HS-5 (cell line): Measurements from ENCODE around the gene TCERG1L.
"Not testable (repeated sequence)": the region's sequence is repeated elsewhere in the genome, so short reads cannot be mapped to it uniquely, and the experiment has no call there.

Source experiments
- DNase-seq: peaks from one replicate; pipeline ENCODE4 v3.0.0-alpha.2; 2012; ENCODE audit warnings: low read depth

The TCERG1L gene

DNA sequence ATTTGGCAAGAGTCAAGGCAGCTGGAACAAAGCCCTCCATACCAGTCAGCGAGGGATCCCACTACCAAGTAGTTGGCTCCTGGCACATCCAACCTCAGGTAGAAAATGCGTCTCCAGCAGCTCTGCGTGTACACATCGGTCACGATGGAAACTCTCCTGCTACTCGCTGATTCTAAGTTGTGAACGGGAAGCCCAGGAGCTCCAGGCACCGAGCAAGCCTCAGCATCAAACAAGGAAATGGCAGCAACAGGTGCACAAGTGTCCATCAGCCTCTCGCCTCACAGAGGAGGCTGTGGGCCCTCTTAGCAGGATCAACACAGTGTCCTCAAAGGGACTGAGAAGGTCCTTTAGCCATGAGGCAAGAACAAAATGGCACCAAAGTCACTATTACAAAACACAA lies 127.0 kb downstream of the TCERG1L start:
- DNase-seq = no peak

DNA sequence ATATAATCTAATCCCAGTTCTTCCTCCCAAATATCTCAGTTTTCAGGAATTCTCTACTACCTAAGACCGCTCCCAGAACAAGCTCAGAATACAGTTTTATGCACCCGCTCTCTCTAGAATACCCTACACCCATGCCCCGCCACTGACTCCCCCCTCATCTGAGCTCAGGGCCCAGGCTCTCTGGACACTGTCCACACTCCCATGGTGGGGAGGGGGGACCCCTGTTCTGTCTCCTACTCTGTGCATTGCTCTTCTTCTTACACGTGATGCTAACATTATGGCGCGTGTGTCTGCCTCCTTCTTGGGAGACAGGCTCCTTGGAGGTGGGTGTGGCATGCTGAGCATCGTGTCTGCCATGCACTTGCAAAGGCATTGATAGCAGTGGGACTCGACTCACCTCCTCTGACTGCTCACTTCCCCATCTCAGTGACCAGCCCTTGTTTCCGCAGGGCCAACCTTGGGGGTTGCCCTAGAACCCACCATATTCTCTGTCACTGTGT lies 127.9 kb downstream of the TCERG1L start:
- DNase-seq = no peak

DNA sequence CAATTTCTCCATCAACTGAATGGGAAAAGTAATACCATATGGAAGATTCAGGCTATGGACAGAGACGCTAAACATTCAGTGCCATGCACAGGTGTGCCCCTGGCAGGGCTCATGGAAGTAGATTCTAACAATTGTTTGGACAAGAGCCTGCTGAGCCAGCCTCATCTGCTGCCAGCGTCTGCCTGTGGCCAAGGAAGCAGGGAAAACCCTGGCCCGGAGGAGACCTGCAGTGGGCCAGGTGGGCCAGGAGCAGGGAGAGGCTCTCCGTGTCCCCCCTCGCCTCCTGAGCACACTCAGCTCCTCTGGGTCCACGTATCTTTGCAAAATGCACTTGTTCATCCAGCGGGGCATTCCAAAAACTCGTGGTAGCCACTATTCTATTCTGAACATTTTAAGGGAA lies 130.1 kb downstream of the TCERG1L start:
- no peak for DNase-seq

DNA sequence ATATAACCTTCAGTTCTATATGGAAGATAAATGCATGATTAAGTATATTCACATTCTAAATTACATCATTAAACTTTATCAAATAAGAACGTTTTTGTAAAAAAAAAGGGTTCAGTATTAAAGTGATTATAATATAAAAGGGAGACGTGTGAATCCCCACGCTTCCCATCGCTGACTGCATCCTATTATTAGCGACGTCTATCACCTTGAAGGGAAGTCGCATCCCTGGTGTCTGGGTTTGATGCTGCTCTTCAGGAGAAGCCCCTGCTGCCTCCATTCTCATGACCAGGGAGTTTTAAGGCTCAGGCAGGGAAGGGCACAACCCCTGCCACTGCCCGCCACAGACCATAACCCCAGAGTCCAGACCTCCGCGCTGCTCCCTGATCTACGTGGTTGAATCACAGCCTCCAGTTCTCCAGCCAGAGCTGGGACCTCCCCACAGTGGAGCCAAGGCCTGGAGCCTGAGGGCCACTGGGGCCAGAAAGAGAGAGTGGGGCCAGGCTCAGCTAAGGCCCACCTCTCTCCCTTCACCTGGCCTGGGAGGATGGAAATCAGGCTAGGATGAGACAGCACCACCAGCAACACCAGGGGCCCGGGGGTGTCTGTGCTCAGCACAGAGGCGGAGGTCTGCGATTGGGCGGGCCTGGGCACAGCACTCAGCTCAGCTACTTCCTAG lies 130.6 kb downstream of the TCERG1L start:
- no peak for DNase-seq

DNA sequence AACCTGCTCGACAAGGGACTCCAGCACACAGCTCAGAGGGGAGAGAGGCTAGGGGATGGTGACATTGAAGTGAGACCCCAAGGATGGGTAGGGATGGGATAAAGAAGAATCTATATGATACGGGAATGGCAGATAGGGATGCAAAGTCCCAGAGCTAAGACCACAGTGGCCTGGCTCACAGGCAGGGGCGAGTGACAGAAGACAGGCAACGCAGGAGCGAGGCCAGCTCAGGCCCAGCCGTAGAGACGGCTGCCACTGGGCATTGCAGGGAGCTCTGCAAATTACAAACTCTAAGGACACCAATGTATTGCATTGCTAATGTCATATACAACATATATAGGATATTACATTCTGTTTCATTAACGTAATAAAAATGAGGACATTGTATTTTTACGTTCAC lies 131.4 kb downstream of the TCERG1L start:
- no peak for DNase-seq

DNA sequence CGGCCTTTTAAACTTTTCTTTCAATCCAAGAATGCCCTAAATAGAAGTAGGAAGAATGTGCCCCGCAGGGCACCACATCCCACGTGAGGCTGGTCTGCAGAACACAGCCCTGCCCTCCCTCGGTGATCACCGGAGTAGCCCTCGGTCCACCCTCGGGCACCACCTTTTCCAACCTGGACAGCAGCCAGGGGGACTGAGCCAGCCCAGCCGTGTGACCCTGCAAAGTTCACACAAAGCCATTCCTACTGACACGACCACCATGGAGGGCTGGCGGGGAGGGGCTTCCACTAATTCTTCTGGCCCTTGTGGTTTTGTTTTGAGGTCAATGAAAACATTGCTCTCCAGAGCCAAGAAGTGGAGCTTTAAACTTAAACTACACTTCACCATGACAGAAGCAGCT lies 132.2 kb downstream of the TCERG1L start:
- DNase-seq = no peak

DNA sequence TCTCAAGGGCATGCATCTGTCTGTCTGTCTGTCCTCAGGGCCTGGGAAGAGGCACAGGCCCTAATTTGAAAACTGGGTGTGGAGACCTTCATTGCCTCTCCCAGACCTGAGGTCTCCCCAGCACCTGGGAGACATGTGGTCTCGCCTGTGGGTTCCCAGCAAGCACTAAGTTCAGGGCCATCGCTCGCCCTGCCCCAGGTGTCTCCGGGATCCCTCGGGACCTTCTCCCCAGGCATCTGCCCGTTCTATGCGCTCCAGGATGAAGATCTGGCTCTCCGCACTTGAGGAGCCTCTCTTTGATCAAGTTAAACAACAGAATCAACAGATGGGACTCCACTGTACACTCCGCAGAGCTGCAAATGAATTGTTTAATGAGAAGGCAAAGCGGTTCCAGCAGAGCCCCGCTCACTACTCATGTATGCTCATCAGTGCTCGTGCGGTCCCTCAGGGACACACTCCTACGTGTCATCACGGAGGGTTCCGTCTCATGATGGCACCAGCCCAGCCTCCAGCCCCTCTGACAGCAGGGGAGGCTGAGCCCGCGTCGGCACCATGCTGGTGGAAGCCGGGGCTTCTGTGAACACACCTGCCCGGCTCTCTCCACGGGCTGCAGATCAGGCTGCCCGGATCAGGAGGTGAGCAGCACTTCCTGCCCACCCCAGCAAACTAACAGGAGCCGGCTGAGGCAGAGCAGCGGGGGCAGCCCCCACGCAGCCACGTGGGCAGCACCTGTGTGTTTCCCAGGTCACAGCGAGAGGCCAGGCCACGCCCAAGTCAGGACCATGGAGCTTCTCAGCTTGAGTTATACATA lies 132.8 kb downstream of the TCERG1L start:
- no peak for DNase-seq

DNA sequence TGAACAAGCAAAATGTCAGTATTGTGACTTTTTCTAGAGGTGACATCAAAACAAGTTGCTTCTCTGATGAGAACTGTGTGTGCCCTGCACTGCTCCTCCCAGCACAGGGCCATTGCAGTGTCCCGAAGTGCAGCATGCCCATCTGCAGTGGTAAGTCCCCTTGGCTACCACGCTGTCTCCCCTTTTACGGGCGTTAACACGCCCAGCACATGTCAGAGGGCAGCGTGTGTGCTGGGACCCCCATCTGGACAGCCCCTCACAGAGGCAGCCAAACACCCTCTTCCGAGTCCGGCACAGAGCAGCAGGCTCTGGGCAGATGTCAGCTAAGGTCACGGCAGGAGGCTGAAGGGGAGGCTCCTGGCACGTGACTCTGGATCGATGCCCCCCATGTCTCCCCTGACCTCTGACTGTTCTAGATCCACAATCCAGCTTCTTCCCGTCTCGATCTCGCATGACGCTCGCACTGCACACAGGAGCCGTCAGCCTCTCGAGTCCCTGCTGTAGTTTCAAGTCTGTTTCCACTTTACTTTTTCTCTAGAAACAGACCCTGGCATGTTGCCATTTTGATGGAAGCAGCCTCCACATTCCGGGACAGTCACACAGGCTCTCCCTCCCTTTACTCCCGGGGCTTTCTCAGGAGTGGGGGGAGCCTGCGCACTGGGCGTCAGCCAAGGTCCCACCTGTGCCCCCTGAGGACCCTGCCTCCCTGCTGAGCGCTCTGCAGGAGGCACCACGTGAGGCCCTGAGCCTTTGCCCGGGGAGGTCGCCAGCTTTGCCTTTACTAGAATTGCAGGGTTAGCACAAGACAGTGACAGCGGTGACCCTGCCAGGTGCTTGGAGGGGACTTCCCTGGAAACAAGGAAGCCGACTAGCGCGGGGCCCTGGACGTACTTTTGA lies 133.8 kb downstream of the TCERG1L start:
- no peak for DNase-seq

DNA sequence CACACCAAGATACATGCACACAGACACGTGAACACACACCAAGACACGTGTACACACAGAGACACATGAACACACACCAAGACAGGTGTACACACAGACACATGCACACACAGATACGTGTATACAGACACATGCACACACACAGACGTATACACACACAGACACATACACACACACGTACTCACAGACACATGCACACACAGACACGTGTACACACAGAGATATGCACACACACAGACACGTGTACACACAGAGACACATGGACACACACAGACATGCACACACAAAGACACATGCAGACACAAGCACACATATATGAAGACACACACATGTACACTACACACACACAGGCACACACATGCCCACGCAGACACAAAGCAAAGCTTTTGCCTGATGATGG lies 134.6 kb downstream of the TCERG1L start:
- DNase-seq = no peak

DNA sequence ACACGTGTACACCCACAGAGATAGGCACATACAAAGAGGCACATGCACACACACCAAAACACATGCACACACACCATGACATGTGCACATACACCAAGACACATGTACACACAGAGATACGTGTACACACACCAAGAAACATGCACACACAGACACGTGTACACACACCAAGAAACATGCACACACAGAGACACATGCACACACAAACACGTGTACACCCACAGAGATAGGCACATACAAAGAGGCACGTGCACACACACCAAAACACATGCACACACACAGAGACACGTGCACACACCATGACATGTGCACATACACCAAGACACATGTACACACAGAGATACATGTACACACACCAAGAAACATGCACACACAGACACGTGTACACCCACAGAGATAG lies 135.2 kb downstream of the TCERG1L start:
- DNase-seq = not testable (repeated sequence)

DNA sequence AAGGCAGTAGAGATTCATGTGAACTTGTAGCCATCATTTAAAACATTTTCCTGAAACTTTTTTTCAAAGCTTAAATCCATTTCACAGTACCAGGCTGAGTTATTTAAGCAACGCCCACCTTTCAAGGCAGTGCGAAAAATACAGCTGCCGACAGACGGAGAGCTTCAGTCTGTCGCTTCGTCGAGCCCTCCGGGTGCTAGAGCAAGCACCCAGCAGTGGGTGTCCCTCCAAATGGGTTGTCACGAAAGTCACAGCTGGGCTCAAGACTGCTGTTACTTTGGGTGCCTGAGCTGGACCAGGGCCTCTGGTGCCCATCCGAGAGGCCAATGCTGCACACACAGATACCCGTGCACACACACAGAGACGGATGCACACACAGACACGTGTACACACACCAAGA lies 135.6 kb downstream of the TCERG1L start:
- DNase-seq = no peak

DNA sequence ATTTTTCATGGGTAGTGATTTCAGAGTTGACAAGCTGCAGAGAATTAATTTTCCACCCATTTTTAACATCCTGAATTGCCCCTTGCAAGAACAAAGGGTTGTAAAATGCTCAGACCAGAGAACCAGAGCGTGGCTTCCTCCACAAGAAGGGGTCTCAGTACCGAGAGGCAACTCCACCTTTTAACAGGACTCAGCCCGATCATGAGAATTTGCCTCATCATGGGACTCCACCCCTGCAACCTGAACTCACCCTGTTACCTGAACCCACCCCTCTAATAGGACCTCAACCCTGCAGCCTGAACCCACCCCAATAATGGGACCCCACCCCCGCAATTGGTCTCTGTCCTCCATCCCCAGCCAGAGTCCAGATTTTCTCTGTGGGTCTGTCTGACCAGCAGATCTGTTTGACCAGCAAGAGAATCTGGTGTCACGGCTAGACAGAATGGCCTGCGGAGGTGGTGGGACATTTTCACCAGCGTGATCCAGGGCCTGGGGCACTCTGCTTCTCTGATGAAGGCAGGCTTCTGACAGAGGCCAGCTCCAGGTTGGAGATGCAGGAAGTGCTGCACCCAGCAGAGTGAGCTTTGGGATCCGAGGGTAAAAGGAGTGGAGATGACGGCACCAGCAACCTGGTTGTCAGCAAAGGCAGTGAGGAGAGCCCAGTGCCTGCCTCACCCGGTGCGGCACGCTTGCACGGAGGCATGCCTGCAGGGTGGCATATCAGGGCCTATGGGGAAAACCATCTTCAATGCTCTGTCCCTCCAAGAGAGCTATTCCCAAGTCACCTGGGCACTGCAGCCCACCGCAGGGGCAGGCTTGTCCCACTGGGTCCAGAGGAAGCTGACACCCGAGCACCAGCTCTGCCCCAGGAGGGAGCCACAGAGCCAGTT lies 136.6 kb downstream of the TCERG1L start:
- no peak for DNase-seq

DNA sequence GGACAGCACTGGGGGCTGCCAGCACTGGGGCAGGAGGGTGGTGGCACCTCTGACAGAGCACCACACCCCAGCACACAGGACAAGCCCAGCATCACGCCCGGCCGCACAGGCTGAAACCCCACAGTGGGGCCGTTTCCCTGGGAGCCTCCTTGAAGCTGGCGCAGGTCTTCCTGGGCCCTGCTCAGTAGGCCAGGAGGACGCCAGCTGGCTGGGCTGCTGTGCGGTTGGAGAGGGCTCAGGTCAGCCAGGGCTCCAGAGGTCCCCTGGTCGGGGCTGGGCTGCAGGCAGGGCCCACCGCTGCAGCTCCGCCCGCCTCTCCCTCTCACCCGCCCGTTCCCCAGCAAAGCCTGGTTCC lies 137.3 kb downstream of the TCERG1L start:
- no peak for DNase-seq

DNA sequence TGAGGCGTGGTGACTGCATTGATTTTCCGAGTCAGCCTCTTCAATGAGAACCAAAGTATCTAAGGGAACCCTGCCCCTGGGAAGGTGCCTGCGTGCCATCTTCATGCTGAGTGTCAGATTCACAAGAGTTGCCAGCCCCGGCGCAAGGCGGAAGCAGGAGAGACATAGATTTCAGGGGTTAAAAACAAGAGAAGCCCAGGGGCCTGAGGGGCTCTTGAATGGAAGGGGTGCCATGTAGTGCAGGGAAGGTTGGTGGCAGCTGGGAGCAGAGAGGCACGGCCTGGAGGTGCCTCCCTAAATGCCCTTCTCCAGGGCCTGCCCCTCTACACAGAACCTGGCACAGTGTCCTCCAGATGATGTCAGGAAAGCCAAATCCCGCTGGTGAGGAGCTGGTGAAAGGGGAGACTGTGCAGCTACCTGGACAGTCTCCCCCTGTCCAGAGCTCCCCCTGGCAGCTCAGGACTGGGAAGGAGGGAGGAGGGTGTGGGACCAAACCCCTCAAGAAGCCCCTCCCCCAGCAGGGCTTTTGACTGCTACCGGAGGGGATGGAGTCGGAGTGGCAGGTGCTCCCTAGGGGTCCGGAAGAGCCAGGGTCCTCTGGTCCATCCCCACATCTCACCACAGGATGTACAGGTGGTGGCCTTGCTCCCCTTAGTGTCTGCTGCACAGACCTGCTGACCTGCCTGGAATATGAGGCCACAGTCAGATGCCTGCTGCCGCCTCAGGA lies 137.9 kb downstream of the TCERG1L start:
- no peak for DNase-seq

DNA sequence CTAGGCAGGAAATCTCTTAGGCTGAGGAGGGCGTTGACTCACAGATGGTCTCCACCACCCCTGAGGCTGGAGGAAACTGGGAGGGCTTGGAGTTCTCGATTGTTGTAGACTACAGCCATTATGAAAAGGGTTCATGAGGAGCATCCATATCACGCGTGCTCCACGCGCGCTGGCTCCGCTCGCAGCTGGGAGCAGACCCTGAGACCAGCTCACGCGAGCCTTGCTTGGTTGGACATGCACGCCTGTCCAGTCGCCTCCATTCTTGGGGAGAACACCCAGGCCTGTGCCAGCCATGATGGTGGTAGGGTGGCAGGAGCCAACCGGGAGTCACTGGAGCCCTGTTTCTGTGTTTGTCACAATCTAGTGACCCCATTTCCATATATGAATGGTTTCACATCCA lies 139.1 kb downstream of the TCERG1L start:
- DNase-seq = no peak

DNA sequence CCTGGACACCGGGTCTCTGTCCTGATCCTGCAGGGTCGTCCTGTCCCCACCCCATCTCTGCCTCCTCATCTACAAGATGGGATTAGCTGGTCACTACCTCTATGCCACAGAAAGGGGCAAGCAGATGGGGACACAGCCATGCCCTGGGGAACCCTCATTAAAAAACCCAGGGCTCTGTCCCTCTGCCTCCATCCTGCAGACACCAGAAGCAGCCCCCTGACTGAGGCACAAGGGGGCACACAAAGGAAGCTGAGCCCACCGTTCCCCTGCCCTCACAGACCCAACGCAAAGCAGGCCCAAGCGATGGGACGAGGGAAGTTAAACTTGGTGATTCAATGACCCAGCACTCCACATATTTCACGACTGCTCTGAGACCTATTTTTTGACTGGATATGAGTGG lies 142.4 kb downstream of the TCERG1L start:
- DNase-seq = no peak

DNA sequence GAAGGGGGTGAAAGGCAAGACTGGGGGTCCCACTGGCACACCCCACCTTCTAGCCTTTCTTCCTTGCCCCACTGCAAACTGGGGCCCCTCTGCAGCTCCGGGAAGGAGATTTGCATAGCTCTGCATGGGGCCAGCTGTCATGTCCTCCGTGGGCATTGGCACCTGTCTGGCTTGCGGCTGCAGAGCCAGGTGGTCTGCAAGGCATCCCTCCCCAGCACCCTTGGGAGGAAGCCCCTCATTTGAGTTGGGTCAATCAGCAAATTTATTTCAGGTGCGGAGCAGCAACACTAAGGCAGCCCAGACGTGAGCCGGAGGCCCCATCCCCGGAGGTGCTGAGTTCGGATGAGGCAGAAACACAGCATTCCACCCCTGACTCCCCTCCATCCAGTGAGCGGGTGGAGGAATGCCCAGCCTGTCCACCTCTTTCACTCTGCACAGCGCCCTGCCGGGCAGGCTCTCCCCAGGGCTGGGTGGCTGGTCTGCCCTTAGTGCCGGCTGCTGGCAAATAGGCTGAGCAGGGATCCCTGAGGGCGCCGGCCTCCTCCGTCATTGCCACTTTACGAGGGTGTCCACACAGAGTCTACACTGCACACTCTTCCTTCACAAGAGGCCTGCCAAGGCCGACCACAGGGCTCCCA lies 143.2 kb downstream of the TCERG1L start:
- no peak for DNase-seq

DNA sequence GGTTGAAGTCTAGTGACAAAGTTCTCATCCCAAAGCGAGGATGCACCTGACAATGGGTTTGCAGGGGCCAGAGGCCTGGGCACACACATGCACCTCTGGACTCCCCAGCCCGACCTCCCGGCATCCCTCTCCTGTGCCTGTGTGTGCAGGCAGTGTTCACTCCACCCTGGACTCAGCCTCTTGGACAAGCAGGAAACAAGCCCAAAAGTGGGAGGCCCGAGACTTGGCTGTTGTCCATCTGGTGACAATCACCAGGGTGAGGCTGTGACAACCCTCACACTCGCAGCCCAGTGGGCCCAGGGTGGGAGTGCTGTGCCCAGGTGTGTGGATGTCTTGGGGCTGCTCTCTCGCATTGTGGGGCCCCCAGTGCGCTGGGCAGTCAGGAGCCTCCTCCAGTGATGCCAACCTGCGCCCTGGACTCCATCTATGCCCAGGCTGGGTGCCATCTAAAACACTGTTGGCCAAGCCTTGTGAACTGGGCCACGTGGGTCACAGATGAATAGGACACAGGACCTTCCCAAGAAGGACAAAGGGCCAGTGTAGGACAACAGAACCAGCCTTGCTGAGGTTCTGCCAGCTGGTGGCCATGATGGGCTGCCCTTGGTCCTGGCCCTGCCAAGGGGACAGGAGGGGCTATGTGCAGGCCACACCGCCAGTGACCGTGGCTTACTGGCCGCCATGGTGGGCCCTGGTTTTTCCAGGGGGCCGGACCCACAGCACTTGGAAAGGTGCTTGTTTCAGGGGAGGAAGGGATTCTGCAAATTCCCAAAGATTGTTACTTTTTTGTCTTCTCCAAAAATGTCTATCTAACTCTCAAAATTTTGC lies 144.3 kb downstream of the TCERG1L start:
- no peak for DNase-seq

DNA sequence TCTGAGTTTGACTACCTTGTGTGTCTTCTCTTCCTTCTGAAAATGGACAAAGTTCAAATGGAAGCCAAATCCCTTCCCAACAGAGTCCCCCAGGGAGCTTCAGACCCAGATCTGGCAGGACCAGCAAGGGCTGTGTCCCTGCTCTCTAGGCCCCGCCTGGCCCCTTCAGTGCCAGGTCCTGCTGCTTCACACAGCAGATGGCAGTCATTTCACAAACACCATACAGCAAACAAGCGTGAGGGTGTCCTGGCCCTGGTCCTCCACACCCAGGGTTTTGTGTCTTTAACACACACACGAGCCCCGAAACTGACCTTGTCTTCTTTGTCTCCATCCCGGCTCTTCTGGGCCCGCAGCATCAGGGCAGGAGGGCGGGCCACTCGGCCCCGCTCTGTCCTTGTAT lies 145.0 kb downstream of the TCERG1L start:
- no peak for DNase-seq

DNA sequence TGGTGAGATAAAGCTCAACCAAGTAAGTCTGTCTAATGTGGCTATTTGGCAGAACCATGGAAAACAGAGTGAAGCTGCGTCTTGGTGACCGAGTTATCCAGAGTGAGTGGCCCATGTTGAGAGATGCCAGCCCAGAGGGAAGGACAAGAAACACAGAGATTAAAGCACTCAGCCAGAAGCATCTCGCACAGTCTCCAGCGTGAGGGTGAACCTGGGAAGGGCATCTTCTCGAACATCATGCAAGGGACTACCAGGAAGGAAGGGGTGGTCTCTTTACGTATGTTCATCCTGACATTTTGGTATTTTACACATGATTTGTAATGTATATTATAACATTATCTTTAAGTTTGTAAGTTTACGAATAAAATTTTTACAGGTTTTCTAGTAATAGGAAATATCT lies 146.4 kb downstream of the TCERG1L start:
- DNase-seq = no peak
